ENCODE results near the gene CXorf51B.
"Not testable (repeated sequence)": the region's sequence is repeated elsewhere in the genome, so short reads cannot be mapped to it uniquely, and the experiment has no call there.

Gene CXorf51B

DNA sequence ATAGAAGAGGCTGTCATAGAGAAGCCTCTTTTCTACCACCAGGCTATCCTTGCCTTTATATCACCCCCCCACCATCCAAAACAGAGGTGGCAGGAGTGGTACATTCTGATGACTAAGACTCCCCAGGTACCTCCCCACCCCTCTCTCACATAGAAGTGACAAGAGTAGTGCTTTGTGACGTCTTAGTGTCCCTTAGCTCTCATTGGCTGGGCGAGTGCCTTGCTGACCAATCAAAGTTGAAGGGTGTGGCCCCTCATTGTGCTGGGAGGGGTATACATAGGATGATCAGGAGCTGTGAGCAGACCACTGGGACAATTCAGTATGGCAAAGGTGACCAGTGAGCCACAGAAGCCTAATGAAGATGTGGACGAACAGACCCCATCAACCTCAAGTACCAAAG, at the start of gene CXorf51B:
Gene CXorf51B, plus strand, starts transcription at position 301 of the 400 bp plus-strand sequence. Its CDS starts 21 bp downstream, at position 322.
- peak; percentile 51 for FAIRE-seq

DNA sequence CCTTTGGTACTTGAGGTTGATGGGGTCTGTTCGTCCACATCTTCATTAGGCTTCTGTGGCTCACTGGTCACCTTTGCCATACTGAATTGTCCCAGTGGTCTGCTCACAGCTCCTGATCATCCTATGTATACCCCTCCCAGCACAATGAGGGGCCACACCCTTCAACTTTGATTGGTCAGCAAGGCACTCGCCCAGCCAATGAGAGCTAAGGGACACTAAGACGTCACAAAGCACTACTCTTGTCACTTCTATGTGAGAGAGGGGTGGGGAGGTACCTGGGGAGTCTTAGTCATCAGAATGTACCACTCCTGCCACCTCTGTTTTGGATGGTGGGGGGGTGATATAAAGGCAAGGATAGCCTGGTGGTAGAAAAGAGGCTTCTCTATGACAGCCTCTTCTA, 5.1 kb downstream of the CXorf51B start, which contains the start of gene CXorf51A:
Gene CXorf51A, minus strand, starts transcription at position 101 of the 400 bp plus-strand sequence. Its CDS starts 21 bp downstream, at position 80.
- not testable (repeated sequence) for FAIRE-seq

DNA sequence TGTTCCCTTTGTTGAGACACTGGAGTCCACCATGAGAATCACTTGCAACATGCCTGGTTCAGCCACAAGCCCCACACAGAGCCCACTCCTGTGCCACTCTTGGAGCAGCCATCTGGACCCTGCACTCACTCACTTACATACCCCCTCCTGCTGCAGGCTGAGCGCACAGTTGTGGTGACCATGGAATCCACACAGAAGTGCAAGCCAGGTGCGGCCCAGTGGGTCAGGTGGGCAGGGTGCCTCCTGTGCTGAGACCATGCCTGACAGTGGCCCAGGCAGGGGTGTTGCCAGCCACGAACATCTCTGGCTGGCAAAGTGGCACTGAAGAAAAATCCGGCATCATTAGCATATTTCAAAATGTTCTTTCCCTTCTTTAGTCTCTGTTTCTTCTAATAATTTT, 22.4 kb downstream of the CXorf51B start:
- FAIRE-seq: no peak

DNA sequence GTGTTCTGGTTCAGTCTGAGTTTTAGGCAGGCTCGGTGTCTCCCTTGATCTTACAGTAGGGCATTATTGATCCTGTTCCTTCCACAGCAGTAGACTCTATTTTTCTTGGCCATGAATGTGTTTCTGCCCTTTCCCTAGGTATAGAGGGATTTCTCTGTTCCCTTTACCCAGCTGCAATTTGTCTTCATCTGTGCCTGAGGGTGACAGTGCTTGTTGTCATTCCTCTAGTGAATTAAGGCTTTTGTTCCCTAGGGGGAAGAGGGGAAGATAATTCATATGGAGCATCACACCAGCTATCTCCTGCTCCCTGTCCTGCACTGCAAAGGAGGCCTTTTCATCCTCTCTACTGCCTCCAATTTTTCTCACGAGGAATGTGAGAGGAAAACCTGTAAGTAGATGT, 44.7 kb downstream of the CXorf51B start:
- FAIRE-seq: no peak
